ENCODE measurements around the gene PTBP2. TPM values are rescaled to one million over a fixed set of nuclear protein-coding genes. Genes with fewer than 3 reads are reported as not detected.

Gene PTBP2
- total RNA-seq, 4 donors from 2014 or later = 42.0 to 90.2 (median 51.2) TPM

DNA sequence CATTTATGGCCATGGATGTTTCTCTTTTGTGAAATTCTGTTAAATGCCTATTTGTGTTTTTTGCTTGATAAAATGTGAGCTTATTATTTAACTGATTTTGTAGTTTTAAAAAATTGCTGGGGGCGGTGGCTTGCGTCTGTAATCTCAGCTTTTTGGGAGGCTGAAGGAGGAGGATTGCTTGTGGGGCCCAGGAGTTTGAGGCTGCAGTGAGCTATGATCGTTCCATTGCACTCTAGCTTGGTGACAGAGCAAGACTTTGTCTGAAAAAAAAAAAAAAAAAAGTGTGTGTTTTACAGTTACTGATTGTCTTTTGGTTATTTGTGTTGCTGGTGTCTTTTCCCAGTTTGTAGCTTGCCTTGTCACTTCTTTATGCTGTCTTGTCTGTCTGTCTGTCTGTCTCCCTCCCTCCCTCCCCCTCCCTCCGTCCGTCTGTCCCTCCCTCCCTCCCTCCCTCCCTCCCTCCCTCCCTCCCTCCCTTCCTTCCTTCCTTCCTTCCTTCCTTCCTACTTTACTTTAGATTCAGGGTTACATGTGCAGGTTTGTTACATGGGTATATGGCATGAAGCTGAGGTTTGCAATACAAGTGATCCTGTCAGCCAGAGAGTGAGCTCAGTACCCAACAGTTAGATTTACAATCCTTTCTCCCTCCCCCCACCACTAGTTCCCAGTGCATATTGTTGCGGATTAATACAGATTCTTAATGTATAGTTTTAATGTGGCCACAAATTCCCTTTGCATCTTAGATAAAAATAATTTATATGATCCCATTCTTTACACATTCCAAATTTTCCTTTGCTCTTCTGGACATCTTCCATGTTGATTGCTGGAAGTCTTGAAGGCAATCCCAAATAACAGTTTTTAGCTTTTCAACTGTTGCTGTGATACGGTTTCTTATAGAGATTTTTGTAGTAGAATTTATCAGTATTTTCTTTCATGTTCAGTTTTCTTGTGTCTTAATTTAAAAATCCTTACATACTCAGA lies 25.1 kb downstream of the PTBP2 start:
- H3K27me3 ChIP-seq = no peaks in the 10 kb centered on the region
- no peak for DNase-seq (ENCODE audit: low spot score in 2 of 2)
- H3K4me1 ChIP-seq = peaks cover 0 to 44% (median 6%) of the 10 kb centered on the region in 4 donors
- H3K36me3 ChIP-seq = no peaks in the 10 kb centered on the region
- H3K4me3 ChIP-seq = no peak overlapping the region
- WGBS, 2 donors = 64 to 65% methylated on average over 7 of the region's 7 CpGs
- no peaks in the 10 kb centered on the region for H3K9me3 ChIP-seq
- no peak for TF ChIP-seq POLR2A (IDR thresholded peaks at IDR 0.05)
- TF ChIP-seq EP300 (IDR thresholded peaks at IDR 0.05) = no peak
- TF ChIP-seq, protein P1, sequence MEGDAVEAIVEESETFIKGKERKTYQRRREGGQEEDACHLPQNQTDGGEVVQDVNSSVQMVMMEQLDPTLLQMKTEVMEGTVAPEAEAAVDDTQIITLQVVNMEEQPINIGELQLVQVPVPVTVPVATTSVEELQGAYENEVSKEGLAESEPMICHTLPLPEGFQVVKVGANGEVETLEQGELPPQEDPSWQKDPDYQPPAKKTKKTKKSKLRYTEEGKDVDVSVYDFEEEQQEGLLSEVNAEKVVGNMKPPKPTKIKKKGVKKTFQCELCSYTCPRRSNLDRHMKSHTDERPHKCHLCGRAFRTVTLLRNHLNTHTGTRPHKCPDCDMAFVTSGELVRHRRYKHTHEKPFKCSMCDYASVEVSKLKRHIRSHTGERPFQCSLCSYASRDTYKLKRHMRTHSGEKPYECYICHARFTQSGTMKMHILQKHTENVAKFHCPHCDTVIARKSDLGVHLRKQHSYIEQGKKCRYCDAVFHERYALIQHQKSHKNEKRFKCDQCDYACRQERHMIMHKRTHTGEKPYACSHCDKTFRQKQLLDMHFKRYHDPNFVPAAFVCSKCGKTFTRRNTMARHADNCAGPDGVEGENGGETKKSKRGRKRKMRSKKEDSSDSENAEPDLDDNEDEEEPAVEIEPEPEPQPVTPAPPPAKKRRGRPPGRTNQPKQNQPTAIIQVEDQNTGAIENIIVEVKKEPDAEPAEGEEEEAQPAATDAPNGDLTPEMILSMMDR (IDR thresholded peaks at IDR 0.05) = no peak
- no peak overlapping the region for H3K27ac ChIP-seq

- no peak for TF ChIP-seq POLR2A (IDR thresholded peaks at IDR 0.05)
- TF ChIP-seq, protein P1 (IDR thresholded peaks at IDR 0.05) = no peak
- TF ChIP-seq EP300 (IDR thresholded peaks at IDR 0.05) = no peak
- H3K27me3 ChIP-seq = no peaks in the 10 kb centered on the region
- no peak overlapping the region for H3K27ac ChIP-seq
- peaks cover 0 to 5% (median 0%) of the 10 kb centered on the region in 3 donors for H3K36me3 ChIP-seq
- 92 to 98% methylated on average over 1 of the region's 1 CpG for WGBS, 2 donors
- H3K4me1 ChIP-seq = peaks cover 0 to 41% (median 6%) of the 10 kb centered on the region in 4 donors
- DNase-seq (ENCODE audit: low spot score in 2 of 2) = no peak
- H3K9me3 ChIP-seq = no peaks in the 10 kb centered on the region
- no peak overlapping the region for H3K4me3 ChIP-seq
These were observed 26.0 kb downstream of the PTBP2 start for GRCh38 chr1:96747565-96747964.

GRCh38 chr1:96748078-96748477 lies 26.5 kb downstream of the PTBP2 start:
- 73 to 75% methylated on average over 3 of the region's 3 CpGs for WGBS, 2 donors
- no peaks in the 10 kb centered on the region for H3K9me3 ChIP-seq
- no peak overlapping the region for H3K4me3 ChIP-seq
- DNase-seq (ENCODE audit: low spot score in 2 of 2) = no peak
- no peaks in the 10 kb centered on the region for H3K27me3 ChIP-seq
- peaks cover 0 to 10% (median 0%) of the 10 kb centered on the region in 3 donors for H3K36me3 ChIP-seq
- H3K4me1 ChIP-seq = peaks cover 0 to 41% (median 6%) of the 10 kb centered on the region in 4 donors
- H3K27ac ChIP-seq = no peak overlapping the region
- TF ChIP-seq POLR2A (IDR thresholded peaks at IDR 0.05) (no peak), EP300 (IDR thresholded peaks at IDR 0.05) (no peak)
- TF ChIP-seq, protein P1 (IDR thresholded peaks at IDR 0.05) = no peak

DNA sequence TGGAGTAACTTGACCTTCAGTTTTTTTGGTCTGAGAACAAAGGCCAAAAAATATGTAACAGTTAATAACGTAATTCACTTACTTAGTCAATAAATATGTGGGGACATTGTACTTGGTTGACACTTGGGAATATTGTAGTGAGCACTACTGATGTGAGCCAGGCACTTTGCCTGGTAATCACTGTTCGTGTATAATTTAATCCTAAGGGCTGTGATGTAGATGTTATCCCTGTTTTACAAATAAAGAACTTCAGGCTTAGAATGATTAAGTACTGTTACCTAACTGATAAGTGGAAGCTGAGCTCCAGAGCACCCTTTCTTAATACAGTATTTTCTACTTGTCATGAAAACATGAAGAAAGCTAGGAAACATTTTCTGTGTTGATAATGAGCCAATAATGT lies 28.0 kb downstream of the PTBP2 start:
- DNase-seq (ENCODE audit: low spot score in 2 of 2) = no peak
- Histone ChIP-seq H3K9me3 (no peaks in the 10 kb centered on the region), H3K36me3 (peaks cover 0 to 23% (median 0%) of the 10 kb centered on the region in 3 donors), H3K27me3 (no peaks in the 10 kb centered on the region), H3K4me3 (no peak overlapping the region), H3K27ac (no peak overlapping the region), H3K4me1 (peaks cover 0 to 41% (median 6%) of the 10 kb centered on the region in 4 donors)
- 34 to 52% methylated on average over 2 of the region's 2 CpGs for WGBS, 2 donors
- TF ChIP-seq POLR2A (IDR thresholded peaks at IDR 0.05) (no peak), EP300 (IDR thresholded peaks at IDR 0.05) (no peak)
- TF ChIP-seq, protein P1 (IDR thresholded peaks at IDR 0.05) = no peak

- Histone ChIP-seq H3K4me1 (peaks cover 0 to 45% (median 5%) of the 10 kb centered on the region in 4 donors), H3K27me3 (no peaks in the 10 kb centered on the region), H3K4me3 (no peak overlapping the region), H3K9me3 (no peaks in the 10 kb centered on the region), H3K36me3 (peaks cover 0 to 43% (median 0%) of the 10 kb centered on the region in 3 donors), H3K27ac (no peak overlapping the region)
- no peak for TF ChIP-seq POLR2A (IDR thresholded peaks at IDR 0.05)
- TF ChIP-seq EP300 (IDR thresholded peaks at IDR 0.05) = no peak
- TF ChIP-seq, protein P1 (IDR thresholded peaks at IDR 0.05) = no peak
- DNase-seq (ENCODE audit: low spot score in 2 of 2) = no peak
- WGBS, 2 donors = 97 to 99% methylated on average over 2 of the region's 2 CpGs
These were observed 30.8 kb downstream of the PTBP2 start for GRCh38 chr1:96752394-96752793.
